H9 (cell line): ENCODE data around the gene TP73. TPM values are rescaled to one million over a fixed set of nuclear protein-coding genes. Genes with fewer than 3 reads are reported as not detected.

Experiments
- DNase-seq: peaks from one replicate; pipeline ENCODE4 v3.0.0-alpha.2; 2017
- H2AFZ ChIP-seq: one replicate; pipeline ENCODE4 v1.6.1; 2013; ENCODE audit warnings: mild to moderate bottlenecking, low read length, control low read depth, moderate library complexity
- H2AK5ac ChIP-seq: 2 replicates; pipeline ENCODE4 v1.6.1; 2013; ENCODE audit warnings: low read length, control low read depth, mixed read lengths; ENCODE audit not compliant: insufficient read length
- H2BK120ac ChIP-seq: one replicate; pipeline ENCODE4 v1.6.1; 2013; ENCODE audit warnings: low read depth, mild to moderate bottlenecking, low read length, control low read depth, inconsistent platforms; ENCODE audit not compliant: poor library complexity, severe bottlenecking
- H2BK12ac ChIP-seq: 2 replicates; pipeline ENCODE4 v1.6.1; 2013; ENCODE audit warnings: low read length, control low read depth, mixed read lengths, low read depth; ENCODE audit not compliant: insufficient read length
- H2BK15ac ChIP-seq: 2 replicates; pipeline ENCODE4 v1.6.1; 2013; ENCODE audit warnings: low read depth, low read length, control low read depth
- H2BK20ac ChIP-seq: one replicate; pipeline ENCODE4 v1.6.1; 2013; ENCODE audit warnings: low read depth, mild to moderate bottlenecking, low read length, control low read depth, inconsistent platforms; ENCODE audit not compliant: poor library complexity, severe bottlenecking
- H2BK5ac ChIP-seq: 2 replicates; pipeline ENCODE4 v1.6.1; 2013; ENCODE audit warnings: low read length, control low read depth, mixed read lengths; ENCODE audit not compliant: insufficient read length
- H3K14ac ChIP-seq: 2 replicates; pipeline ENCODE4 v1.6.1; 2013; ENCODE audit warnings: low read length, control low read depth; ENCODE audit not compliant: insufficient read depth
- H3K18ac ChIP-seq: 2 replicates; pipeline ENCODE4 v1.6.1; 2013; ENCODE audit warnings: low read depth, mild to moderate bottlenecking, mixed read lengths, low read length, control low read depth; ENCODE audit not compliant: insufficient read length
- H3K23ac ChIP-seq: 2 replicates; pipeline ENCODE4 v1.6.1; 2013; ENCODE audit warnings: low read length, control low read depth, mixed read lengths, low read depth; ENCODE audit not compliant: insufficient read length
- H3K23me2 ChIP-seq: 2 replicates; pipeline ENCODE4 v1.6.1; 2013; ENCODE audit warnings: low read depth, mild to moderate bottlenecking, mixed read lengths, low read length, control low read depth; ENCODE audit not compliant: insufficient read length, poor library complexity, severe bottlenecking
- H3K27ac ChIP-seq: 2 replicates; pipeline ENCODE4 v1.5.1; 2013; ENCODE audit warnings: low read length, control low read depth, mixed read lengths, low read depth; ENCODE audit not compliant: insufficient read length
- H3K27me3 ChIP-seq: 2 replicates; pipeline ENCODE4 v1.6.1; 2013; ENCODE audit warnings: low read length, control low read depth, inconsistent platforms; ENCODE audit not compliant: insufficient read depth
- H3K4ac ChIP-seq: 2 replicates; pipeline ENCODE4 v1.6.1; 2013; ENCODE audit warnings: low read depth, mild to moderate bottlenecking, control low read depth, inconsistent platforms, low read length, moderate library complexity
- H3K4me1 ChIP-seq: 2 replicates; pipeline ENCODE4 v1.6.1; 2013; ENCODE audit warnings: low read length, control low read depth, inconsistent platforms; ENCODE audit not compliant: insufficient read depth
- H3K4me2 ChIP-seq: 2 replicates; pipeline ENCODE4 v1.6.1; 2013; ENCODE audit warnings: low read length, control low read depth, mixed read lengths; ENCODE audit not compliant: insufficient read length, insufficient read depth
- H3K56ac ChIP-seq: 2 replicates; pipeline ENCODE4 v1.6.1; 2013; ENCODE audit warnings: low read depth, mild to moderate bottlenecking, mixed read lengths, low read length, control low read depth; ENCODE audit not compliant: insufficient read length
- H3K79me1 ChIP-seq: 2 replicates; pipeline ENCODE4 v1.6.1; 2013; ENCODE audit warnings: low read depth, mild to moderate bottlenecking, moderate library complexity, low read length, control low read depth, inconsistent platforms; ENCODE audit not compliant: insufficient read depth, poor library complexity, severe bottlenecking
- H3K79me2 ChIP-seq: 2 replicates; pipeline ENCODE4 v1.6.1; 2013; ENCODE audit warnings: low read length, control low read depth, inconsistent platforms; ENCODE audit not compliant: insufficient read depth
- H3K9ac ChIP-seq: 2 replicates; pipeline ENCODE4 v1.6.1; 2013; ENCODE audit warnings: low read length, control low read depth, mixed read lengths; ENCODE audit not compliant: insufficient read length; ENCODE audit errors: extremely low read depth
- H3K9me3 ChIP-seq: one replicate; pipeline ENCODE4 v1.6.1; 2013; ENCODE audit warnings: low read depth, low read length, inconsistent platforms; ENCODE audit not compliant: control insufficient read depth
- H3T11ph ChIP-seq: one replicate; pipeline ENCODE4 v1.6.1; 2013; ENCODE audit warnings: mild to moderate bottlenecking, low read length, control low read depth, inconsistent platforms
- H4K20me1 ChIP-seq: one replicate; pipeline ENCODE4 v1.6.1; 2013; ENCODE audit not compliant: control insufficient read depth, insufficient read length, insufficient read depth
- H4K5ac ChIP-seq: 2 replicates; pipeline ENCODE4 v1.6.1; 2013; ENCODE audit warnings: low read depth, mild to moderate bottlenecking, mixed read lengths, low read length, control low read depth; ENCODE audit not compliant: insufficient read length
- H4K8ac ChIP-seq: replicated peaks from 2 replicates; pipeline ENCODE4 v1.6.1; 2013; ENCODE audit warnings: low read length, control low read depth, mixed read lengths, low read depth; ENCODE audit not compliant: insufficient read length
- H4K91ac ChIP-seq: 2 replicates; pipeline ENCODE4 v1.6.1; 2013; ENCODE audit warnings: low read depth, mild to moderate bottlenecking, moderate library complexity, mixed read lengths, low read length, control low read depth; ENCODE audit not compliant: insufficient read length
- H3K27ac Mint-ChIP-seq, 3 experiments: 2 replicates in 2 of 3; 3 replicates in 1 of 3; pipeline ENCODE4 v1.8.0; 2020 to 2021; ENCODE audit warnings: mixed read lengths in 3 of 3, mild to moderate bottlenecking in 1 of 3, moderate library complexity in 1 of 3
- H3K27me3 Mint-ChIP-seq: 2 replicates; pipeline ENCODE4 v1.8.0; 2021; ENCODE audit warnings: low read depth, mild to moderate bottlenecking, moderate library complexity, mixed read lengths
- H3K36me3 Mint-ChIP-seq, 3 experiments: 2 replicates in 2 of 3; 3 replicates in 1 of 3; pipeline ENCODE4 v1.8.0; 2020 to 2021; ENCODE audit warnings: low read depth in 3 of 3, mixed read lengths in 3 of 3; ENCODE audit not compliant: insufficient read depth in 1 of 3
- H3K4me1 Mint-ChIP-seq, 2 experiments: 2 replicates each; pipeline ENCODE4 v1.8.0; 2020; ENCODE audit warnings: mixed read lengths in 2 of 2
- H3K4me3 Mint-ChIP-seq, 2 experiments: 2 replicates in 1 of 2; 3 replicates in 1 of 2; pipeline ENCODE4 v1.8.0; 2020 to 2021; ENCODE audit warnings: mild to moderate bottlenecking in 2 of 2, mixed read lengths in 2 of 2, moderate library complexity in 1 of 2
- H3K9me3 Mint-ChIP-seq, 2 experiments: 2 replicates in 1 of 2; 3 replicates in 1 of 2; pipeline ENCODE4 v1.8.0; 2020; ENCODE audit warnings: mild to moderate bottlenecking in 2 of 2, mixed read lengths in 2 of 2, moderate library complexity in 1 of 2
- CTCF ChIP-seq: fragments of 200-600 bp; sonication (generic); conservative IDR thresholded peaks from 3 replicates; pipeline ENCODE4 v1.8.0; 2021; ENCODE audit warnings: antibody characterized with exemption, mild to moderate bottlenecking
- WGBS: extraction: QIAGEN DNeasy Blood & Tissue Kit; methylation state at CpG from one replicate; pipeline ENCODE4 v1.1.7; 2013; ENCODE audit warnings: missing lambda C conversion rate, low lambda C conversion rate, mixed read lengths; ENCODE audit not compliant: insufficient read length; ENCODE audit errors: extremely low coverage; 5-methylcytosine and 5-hydroxymethylcytosine counted together
- total RNA-seq: library from RNA; stranded (reverse); gene quantifications from 2 replicates; pipeline ENCODE4 v1.2.1, GENCODE V29; 2021

TP73 gene
- total RNA-seq, 1 experiment from 2014 or later, result 4.7 TPM

GRCh38 chr1:3623441-3624199 lies 28.7 kb upstream of the TP73 start:
- Histone ChIP-seq H3K79me1 (no peaks in the 10 kb centered on the region), H3K56ac (no peak overlapping the region), H2BK20ac (no peak overlapping the region), H3K79me2 (no peaks in the 10 kb centered on the region), H4K5ac (no peak overlapping the region), H3K9me3 (no peaks in the 10 kb centered on the region), H3K9ac (peak overlapping the region; percentile 45), H3K27ac (no peak overlapping the region), H3K4ac (no peak overlapping the region), H2BK120ac (no peak overlapping the region), H3K23ac (no peak overlapping the region), H3K18ac (no peak overlapping the region), H2BK5ac (no peak overlapping the region), H3K14ac (peak overlapping the region; percentile 13; the same call in 1 of the 2 replicates), H4K8ac (no peak overlapping the region), H2AK5ac (no peak overlapping the region), H2BK12ac (no peak overlapping the region), H4K91ac (no peak overlapping the region), H3K4me2 (peak overlapping the region; percentile 90), H3K23me2 (peaks cover 9% of the 10 kb centered on the region), H2AFZ (no peak overlapping the region), H3K27me3 (no peaks in the 10 kb centered on the region), H4K20me1 (no peaks in the 10 kb centered on the region), H2BK15ac (no peak overlapping the region), H3K4me1 (no peaks in the 10 kb centered on the region), H3T11ph (no peak overlapping the region)
- peak overlapping the region in 1 of 3 experiments; percentile 84; a peak in 1 of 7 replicates for H3K27ac Mint-ChIP-seq
- peaks cover 14 to 17% of the 10 kb centered on the region in 2 experiments for H3K4me1 Mint-ChIP-seq
- no peak for DNase-seq
- no CpG with 5 or more reads among the region's 23 CpGs for WGBS
- H3K9me3 Mint-ChIP-seq, result no peaks in the 10 kb centered on the region
- H3K36me3 Mint-ChIP-seq, result peaks cover 3 to 16% (median 12%) of the 10 kb centered on the region in 3 experiments; a peak in 5 of 7 replicates
- peaks cover 22% of the 10 kb centered on the region for H3K27me3 Mint-ChIP-seq
- TF ChIP-seq CTCF, result no peak
- H3K4me3 Mint-ChIP-seq, result peak overlapping the region; percentile 87 to 92
